C1 segment of cervical spinal cord (tissue), 14 donors: Measurements from ENCODE around the gene PNKD.

ENCODE experiments used
- DNase-seq, 14 donors: peaks; one replicate each; lab custom pipeline; 2025; lab: John Stamatoyannopoulos, UW

PNKD gene

DNA sequence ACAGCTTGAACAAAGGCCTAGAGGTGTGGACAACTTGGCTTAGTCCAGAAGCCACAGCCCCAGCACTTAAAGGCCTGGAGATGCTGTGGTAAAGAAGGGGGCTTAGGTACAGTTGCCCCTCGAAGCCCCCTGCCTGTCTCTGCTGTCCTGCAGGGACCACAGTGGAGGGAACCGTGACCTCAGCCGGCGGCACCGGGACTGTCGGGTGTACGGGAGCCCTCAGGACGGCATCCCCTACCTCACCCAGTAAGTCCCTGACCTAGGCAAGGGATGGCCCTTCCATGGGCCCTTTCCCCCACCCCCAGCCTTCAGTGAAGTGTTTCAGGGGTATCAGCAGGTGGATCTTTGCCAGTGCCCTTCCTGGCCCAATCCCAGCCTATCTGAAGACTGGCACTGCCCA is 71.1 kb downstream of the PNKD start:
- DNase-seq = no peak

DNA sequence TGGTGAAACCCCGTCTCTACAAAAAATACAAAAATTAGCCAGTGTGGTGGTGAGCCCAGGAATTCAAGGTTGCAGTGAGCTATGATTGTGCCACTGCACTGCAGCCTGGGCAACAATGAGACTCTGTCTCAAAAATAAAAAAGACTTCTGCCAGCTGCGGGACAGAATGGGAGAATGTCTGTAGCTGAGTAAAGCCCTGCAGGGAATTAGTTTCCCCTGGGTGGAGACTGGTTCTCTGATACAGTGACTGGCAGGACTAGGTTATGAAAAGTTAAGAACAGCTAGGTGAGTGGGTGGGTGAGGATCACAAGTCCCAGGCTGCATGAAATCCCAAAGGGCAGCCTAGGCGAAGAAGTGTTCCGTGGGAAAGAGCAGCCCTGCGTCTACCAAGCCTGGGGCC is 72.5 kb downstream of the PNKD start:
- no peak for DNase-seq

- DNase-seq = no peak
Measured at GRCh38 chr2:218343591-218343990, 73.3 kb downstream of the PNKD start.

- DNase-seq = no peak
Measured at GRCh38 chr2:218344090-218344754, 73.9 kb downstream of the PNKD start.

DNA sequence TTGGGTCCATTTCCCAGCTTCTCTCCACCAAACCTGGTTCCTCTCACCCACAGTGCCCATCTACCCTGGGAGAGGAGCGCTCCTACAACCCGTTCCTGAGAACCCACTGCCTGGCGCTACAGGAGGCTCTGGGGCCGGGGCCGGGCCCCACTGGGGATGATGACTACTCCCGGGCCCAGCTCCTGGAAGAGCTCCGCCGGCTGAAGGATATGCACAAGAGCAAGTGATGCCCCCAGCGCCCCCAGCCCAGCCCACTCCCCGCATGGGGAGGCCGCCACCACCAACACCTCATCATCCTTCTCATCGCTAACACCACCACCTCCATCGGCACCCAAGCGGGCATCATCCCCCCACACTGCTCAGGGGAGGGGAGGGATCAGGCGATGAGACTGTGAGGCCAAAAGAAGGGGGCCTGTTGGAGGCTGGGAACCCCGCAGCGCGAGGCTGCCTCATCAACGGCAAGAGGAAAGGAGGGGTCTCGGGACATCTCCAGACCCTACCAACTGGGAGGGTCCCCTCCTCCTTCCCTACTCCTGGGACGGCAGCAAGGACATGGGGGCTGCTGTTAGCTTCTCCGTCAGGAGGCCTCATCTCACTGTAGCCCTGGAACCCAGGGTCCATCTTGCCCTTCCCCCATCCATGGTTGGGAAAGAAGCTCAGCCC is 74.6 kb downstream of the PNKD start:
- DNase-seq = no peak

DNA sequence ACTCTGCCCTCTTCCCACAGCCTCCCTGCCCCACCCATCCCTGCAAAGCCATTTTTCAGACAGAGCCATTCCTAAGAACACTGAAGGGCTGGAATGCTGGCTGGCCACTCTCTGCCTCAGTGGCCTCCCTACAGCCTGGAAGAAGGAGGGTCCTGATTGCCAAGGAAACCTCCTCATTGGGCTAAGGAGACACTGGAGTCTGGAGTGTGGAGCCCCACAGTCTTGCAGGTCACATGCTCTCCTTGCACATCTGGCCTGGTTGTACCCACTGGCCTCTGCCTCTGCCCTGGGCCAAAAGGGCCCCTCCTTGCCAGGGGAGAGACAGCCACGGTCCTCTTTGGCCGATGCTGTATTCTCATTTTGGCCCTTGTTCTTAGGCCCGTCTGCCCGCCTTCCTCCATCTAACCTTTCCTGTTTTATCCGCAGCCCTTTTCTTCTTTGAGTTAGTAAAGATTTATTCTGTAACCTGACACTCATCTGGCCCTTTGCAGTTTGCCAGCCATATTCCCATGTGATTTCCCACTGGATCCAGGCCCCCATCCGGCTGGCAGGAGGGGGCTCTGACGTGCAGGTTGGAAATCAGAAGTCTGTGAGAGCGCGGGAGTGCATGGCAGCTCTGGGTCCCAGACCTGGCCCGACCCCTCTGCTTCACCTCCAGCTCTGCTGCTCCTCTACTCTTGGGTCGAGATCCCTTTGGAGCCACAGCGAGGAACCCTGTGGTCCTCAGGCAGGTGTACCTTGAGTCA is 75.3 kb downstream of the PNKD start:
- DNase-seq = no peak

DNA sequence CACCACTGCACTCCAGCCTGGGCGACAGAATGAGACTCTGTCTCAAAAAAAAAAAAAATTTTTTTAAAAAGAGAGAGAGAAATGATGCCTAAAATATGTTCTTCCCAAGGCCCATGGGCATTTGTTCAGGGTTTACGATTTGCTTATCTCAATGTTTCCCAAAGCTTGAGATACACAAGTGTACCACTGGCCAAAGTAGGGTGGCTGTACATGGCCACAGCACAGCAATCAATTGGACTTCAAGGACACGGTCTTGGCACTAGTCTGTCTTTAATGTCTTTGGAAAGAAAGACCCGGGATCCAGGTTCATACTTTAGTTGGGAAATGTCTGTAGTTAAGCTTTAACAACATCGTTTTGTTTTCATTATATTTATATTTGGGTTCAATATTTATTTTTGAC is 76.9 kb downstream of the PNKD start:
- no peak for DNase-seq

- DNase-seq = no peak
Measured at GRCh38 chr2:218354045-218354444, 83.7 kb downstream of the PNKD start.

GRCh38 chr2:218354850-218355443 is 84.6 kb downstream of the PNKD start:
- DNase-seq = no peak

- no peak for DNase-seq
Measured at GRCh38 chr2:218357236-218358177, 87.2 kb downstream of the PNKD start.

- DNase-seq = peak in 3 of 14 donors; percentile 9 to 27 (median 18)
Measured at GRCh38 chr2:218360453-218360852, 90.1 kb downstream of the PNKD start.

GRCh38 chr2:218362606-218363005 is 92.3 kb downstream of the PNKD start:
- no peak for DNase-seq

DNA sequence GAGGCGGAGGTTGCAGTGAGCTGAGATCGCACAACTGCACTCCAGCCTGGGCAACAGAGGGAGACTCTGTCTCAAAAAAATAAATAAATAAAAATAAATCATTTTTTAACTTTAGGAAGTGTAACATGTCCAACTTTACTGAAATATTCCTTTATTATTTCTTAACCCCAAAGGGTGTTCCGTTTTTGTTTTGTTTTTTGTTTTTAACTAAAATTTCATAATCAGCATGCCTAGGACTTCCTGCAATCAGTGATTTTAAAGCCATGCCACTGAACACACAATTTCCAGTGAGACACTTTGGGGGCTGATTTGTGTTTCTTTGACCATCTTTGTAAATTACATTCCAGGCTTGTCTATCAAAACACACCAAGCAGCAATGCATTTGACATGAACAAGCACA is 93.4 kb downstream of the PNKD start:
- no peak for DNase-seq

DNA sequence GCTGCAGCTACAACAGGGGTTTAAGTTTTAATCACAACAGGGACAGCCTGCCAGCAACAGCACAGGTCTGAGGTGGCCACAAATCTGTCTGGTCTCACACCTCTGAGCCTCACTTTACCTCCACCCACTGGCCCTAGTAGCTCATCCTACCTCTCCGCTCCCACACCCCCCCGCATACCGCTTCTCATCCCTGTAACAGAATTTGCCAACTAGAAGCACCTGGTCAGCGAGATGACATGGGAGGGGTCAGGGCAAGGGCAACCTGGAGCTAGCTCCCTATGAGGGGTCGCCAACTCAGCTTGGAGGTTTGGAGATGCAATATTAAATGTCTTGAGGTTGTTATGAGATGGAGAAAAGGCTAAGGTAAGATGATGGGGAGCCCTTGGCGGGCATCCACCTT is 93.9 kb downstream of the PNKD start:
- no peak for DNase-seq

DNA sequence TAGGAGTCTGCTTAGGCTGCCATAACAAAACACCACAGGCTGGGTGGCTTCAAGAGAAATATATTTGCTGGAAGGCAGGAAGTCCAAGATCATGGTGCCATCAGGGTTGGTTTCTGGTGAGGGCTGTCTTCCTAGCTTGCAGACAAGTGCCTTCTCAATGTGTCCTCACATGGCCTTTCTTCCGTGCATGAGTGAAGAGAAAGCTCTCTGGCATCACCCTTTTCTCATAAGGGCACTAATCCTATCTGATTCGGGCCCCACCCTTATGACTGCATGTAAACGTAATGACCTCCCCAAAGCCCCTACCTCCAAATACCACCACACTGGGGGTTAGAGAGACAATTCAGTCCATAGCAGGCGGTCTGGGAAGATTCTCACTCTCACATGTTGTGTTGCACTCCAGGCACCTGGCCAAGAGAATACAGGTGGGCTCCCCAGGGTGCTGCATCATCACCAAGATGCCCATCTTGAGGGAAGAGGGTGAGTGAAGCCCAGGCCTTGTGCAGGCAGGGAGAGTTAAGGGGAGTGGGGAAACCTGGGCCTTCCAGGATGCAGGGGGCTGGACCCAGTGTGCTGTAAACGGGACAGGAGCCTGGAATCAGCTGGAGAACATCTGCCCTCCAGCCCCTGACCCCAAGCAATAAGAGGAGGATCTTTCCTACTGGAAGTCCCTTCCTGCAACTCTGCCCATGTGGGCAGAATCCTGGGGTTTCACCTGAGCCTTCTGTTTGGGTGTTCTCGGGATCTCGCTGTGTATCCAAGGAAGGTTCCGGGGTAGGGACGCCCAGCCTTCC is 96.5 kb downstream of the PNKD start:
- no peak for DNase-seq

DNA sequence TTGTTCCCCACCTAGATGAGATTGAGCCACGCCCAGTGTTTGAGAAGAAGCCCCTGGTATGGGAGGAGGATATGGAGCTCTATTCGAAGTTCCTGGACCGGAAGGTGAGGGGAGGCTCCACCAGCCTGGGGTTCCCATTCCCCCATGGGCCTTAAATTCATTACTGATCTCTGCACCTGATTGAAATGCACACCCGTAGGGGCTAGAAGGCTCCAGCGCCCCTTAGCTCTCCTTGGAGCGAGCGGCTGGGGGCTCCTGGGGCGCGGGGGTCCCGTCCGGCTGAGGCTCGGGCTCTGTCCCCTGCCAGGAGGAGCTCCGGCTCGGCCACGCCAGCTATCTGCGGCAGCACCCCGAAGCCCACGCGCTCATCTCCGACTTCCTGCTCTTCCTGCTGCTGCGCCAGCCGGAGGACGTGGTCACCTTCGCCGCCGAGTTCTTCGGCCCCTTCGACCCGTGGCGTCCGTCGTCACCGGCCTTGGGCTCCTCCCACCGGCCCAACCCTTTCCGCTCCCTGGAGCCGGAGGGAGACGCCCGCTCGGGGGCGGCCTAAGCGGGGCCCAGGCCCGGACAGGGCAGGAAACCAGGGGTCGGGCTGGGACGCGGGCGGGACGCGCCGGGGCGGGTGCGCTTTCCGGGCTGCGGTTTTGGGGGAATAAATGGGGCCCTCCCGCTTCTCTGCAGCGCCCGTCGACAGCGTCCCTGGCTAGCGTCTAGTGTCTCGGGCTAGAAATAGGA is 97.3 kb downstream of the PNKD start:
- peak in 11 of 14 donors; percentile 13 to 81 (median 55) for DNase-seq

DNA sequence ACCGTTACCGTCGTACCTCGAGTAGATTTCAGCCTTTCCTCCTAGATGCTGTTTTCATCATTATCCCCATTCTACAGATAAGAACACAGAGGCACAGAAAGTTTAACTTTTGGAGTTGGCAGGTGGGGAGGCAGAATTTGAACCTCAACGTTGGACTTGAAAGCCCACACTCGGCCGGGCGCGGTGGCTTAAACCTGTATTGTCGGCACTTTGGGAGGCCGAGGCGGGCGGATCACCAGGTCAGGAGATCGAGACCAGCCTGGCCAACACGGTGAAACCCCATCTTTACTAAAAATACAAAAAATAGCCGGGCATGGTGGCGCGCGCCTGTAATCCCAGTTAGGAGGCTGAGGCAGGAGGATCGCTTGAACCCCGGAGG is 97.8 kb downstream of the PNKD start:
- no peak for DNase-seq

DNA sequence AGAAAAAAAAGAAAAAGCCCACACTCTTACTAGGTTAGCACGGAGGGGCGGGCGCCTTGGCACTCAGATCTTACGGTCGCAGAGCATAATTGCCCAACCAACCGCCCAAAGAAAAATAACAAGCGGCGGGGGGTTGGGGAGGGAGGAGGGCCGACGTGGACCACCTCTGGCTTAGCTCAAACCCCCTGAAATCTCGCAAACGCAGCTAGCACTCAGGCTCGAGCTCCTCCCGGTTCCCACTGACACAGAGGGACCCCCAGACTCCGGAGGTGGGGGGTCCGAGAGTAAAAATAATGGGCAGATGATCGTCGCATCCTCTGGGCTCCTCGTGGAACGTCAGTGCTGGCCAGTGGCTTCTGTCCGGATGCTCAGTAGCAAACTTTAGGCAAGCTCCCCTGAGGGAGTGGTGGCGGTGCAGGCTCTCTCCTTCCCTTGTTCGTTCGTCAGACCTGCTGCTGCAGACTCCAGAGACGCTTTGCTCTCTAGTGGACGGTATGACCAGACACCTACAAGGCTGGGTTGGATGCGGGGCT is 98.4 kb downstream of the PNKD start:
- no peak for DNase-seq

GRCh38 chr2:218369330-218369729 is 99.0 kb downstream of the PNKD start:
- DNase-seq = no peak
